Mesenchymal stem cell (in vitro differentiated cells and primary cell): ENCODE data around the gene SUSD4.

ENCODE experiments used
- DNase-seq: peaks from one replicate; pipeline ENCODE4 v3.0.0-alpha.2; 2013
- H2AFZ ChIP-seq: one replicate; pipeline ENCODE4 v1.6.1; 2013; ENCODE audit warnings: low read depth, mild to moderate bottlenecking, control low read depth, inconsistent platforms, low read length, moderate library complexity
- H2AK5ac ChIP-seq: 2 replicates; pipeline ENCODE4 v1.6.1; 2013; ENCODE audit warnings: low read length, moderate library complexity, mild to moderate bottlenecking, inconsistent platforms; ENCODE audit not compliant: severe bottlenecking
- H2BK120ac ChIP-seq: one replicate; pipeline ENCODE4 v1.6.1; 2013; ENCODE audit warnings: low read depth, mild to moderate bottlenecking, inconsistent platforms, low read length, moderate library complexity
- H2BK12ac ChIP-seq, 2 experiments: one replicate each; pipeline ENCODE4 v1.6.1; 2013; ENCODE audit warnings: inconsistent platforms in 2 of 2, low read length in 2 of 2, mild to moderate bottlenecking in 2 of 2, moderate library complexity in 2 of 2, control low read depth in 1 of 2
- H2BK15ac ChIP-seq: one replicate; pipeline ENCODE4 v1.6.1; 2013; ENCODE audit warnings: mild to moderate bottlenecking, low read depth, inconsistent platforms; ENCODE audit not compliant: poor library complexity, severe bottlenecking
- H2BK5ac ChIP-seq: 2 replicates; pipeline ENCODE4 v1.6.1; 2013; ENCODE audit warnings: low read depth, mild to moderate bottlenecking, low read length, control low read depth, inconsistent platforms; ENCODE audit not compliant: poor library complexity, severe bottlenecking
- H3K14ac ChIP-seq, 2 experiments: one replicate each; pipeline ENCODE4 v1.6.1; 2013; ENCODE audit warnings: inconsistent platforms in 2 of 2, low read length in 2 of 2, control low read depth in 1 of 2, mild to moderate bottlenecking in 1 of 2, moderate library complexity in 1 of 2
- H3K18ac ChIP-seq, 2 experiments: one replicate each; pipeline ENCODE4 v1.6.1; 2013; ENCODE audit warnings: inconsistent platforms in 2 of 2, low read length in 2 of 2, control low read depth in 1 of 2, low read depth in 1 of 2, mild to moderate bottlenecking in 1 of 2
- H3K23ac ChIP-seq, 2 experiments: one replicate each; pipeline ENCODE4 v1.6.1; 2013; ENCODE audit warnings: inconsistent platforms in 2 of 2, low read length in 2 of 2, mild to moderate bottlenecking in 2 of 2, moderate library complexity in 2 of 2, control low read depth in 1 of 2
- H3K27ac ChIP-seq: 2 replicates; pipeline ENCODE4 v1.5.1; 2013; ENCODE audit warnings: mild to moderate bottlenecking, moderate library complexity, low read length, control low read depth, inconsistent platforms; ENCODE audit not compliant: poor library complexity, severe bottlenecking
- H3K27me3 ChIP-seq, 2 experiments: 2 replicates each; pipeline versions ENCODE4 v1.6.1 to v1.7.0; 2013; ENCODE audit warnings: low read length in 2 of 2, mild to moderate bottlenecking in 2 of 2, moderate library complexity in 2 of 2, control low read depth in 1 of 2, inconsistent platforms in 1 of 2; ENCODE audit not compliant: control insufficient read depth in 1 of 2, insufficient read depth in 1 of 2
- H3K36me3 ChIP-seq, 2 experiments: 2 replicates each; pipeline versions ENCODE4 v1.6.1 to v1.7.0; 2013; ENCODE audit warnings: low read length in 2 of 2, control low read depth in 1 of 2, inconsistent platforms in 1 of 2, low read depth in 1 of 2, mild to moderate bottlenecking in 1 of 2; ENCODE audit not compliant: insufficient read depth in 2 of 2, control insufficient read depth in 1 of 2
- H3K4ac ChIP-seq, 2 experiments: one replicate each; pipeline ENCODE4 v1.6.1; 2013; ENCODE audit warnings: inconsistent platforms in 2 of 2, low read length in 2 of 2, mild to moderate bottlenecking in 2 of 2, moderate library complexity in 2 of 2, control low read depth in 1 of 2, low read depth in 1 of 2
- H3K4me1 ChIP-seq: 2 replicates; pipeline ENCODE4 v1.6.1; 2013; ENCODE audit warnings: low read depth, low read length, control low read depth; ENCODE audit not compliant: control insufficient read depth, insufficient read depth
- H3K4me2 ChIP-seq: 2 replicates; pipeline ENCODE4 v1.6.1; 2013; ENCODE audit warnings: low read length, mild to moderate bottlenecking, inconsistent platforms; ENCODE audit not compliant: poor library complexity, severe bottlenecking
- H3K4me3 ChIP-seq, 2 experiments: 2 replicates each; pipeline versions ENCODE4 v1.5.1 to v1.7.0; 2013; ENCODE audit warnings: low read length in 2 of 2, mild to moderate bottlenecking in 2 of 2, control low read depth in 1 of 2, low read depth in 1 of 2; ENCODE audit not compliant: insufficient read depth in 1 of 2
- H3K79me1 ChIP-seq: replicated peaks from 2 replicates; pipeline ENCODE4 v1.6.1; 2013; ENCODE audit warnings: mild to moderate bottlenecking, control low read depth, low read length, inconsistent platforms; ENCODE audit not compliant: poor library complexity, severe bottlenecking
- H3K9ac ChIP-seq: 2 replicates; pipeline ENCODE4 v1.7.0; 2013; ENCODE audit warnings: mild to moderate bottlenecking, low read length, moderate library complexity
- H3K9me3 ChIP-seq: 2 replicates; pipeline ENCODE4 v1.7.0; 2013; ENCODE audit warnings: mild to moderate bottlenecking, low read length; ENCODE audit not compliant: control insufficient read depth
- H4K8ac ChIP-seq: one replicate; pipeline ENCODE4 v1.6.1; 2013; ENCODE audit warnings: inconsistent platforms, mild to moderate bottlenecking, low read length, moderate library complexity
- H4K91ac ChIP-seq: one replicate; pipeline ENCODE4 v1.6.1; 2013; ENCODE audit warnings: mild to moderate bottlenecking, low read length, inconsistent platforms
- WGBS: methylation state at CpG from one replicate; pipeline ENCODE4 v1.1.7; 2013; ENCODE audit warnings: mixed read lengths; 5-methylcytosine and 5-hydroxymethylcytosine counted together

The SUSD4 gene

GRCh38 chr1:223330466-223330865 is 33.5 kb downstream of the SUSD4 start:
- H2BK15ac ChIP-seq = no peak overlapping the region
- H3K14ac ChIP-seq = no peak overlapping the region
- no peak overlapping the region for H2BK5ac ChIP-seq
- H2AFZ ChIP-seq = no peak overlapping the region
- H3K36me3 ChIP-seq = no peaks in the 10 kb centered on the region
- no peak for DNase-seq
- H2BK12ac ChIP-seq = no peak overlapping the region
- H3K27me3 ChIP-seq = peaks cover 41 to 68% of the 10 kb centered on the region in 2 experiments
- H3K9me3 ChIP-seq = peaks cover 2% of the 10 kb centered on the region
- H2BK120ac ChIP-seq = no peak overlapping the region
- no peaks in the 10 kb centered on the region for H3K79me1 ChIP-seq
- H3K9ac ChIP-seq = no peak overlapping the region
- H4K8ac ChIP-seq = no peak overlapping the region
- 69% methylated on average over 3 of the region's 3 CpGs for WGBS
- no peak overlapping the region for H3K4ac ChIP-seq
- no peak overlapping the region for H3K4me3 ChIP-seq
- H3K23ac ChIP-seq = no peak overlapping the region
- H4K91ac ChIP-seq = no peak overlapping the region
- no peak overlapping the region for H3K27ac ChIP-seq
- H3K4me1 ChIP-seq = peaks cover 4% of the 10 kb centered on the region
- no peak overlapping the region for H3K4me2 ChIP-seq
- H3K18ac ChIP-seq = no peak overlapping the region
- H2AK5ac ChIP-seq = no peak overlapping the region

GRCh38 chr1:223329664-223330415 is 34.1 kb downstream of the SUSD4 start:
- H2BK120ac ChIP-seq = no peak overlapping the region
- H2BK5ac ChIP-seq = no peak overlapping the region
- H3K79me1 ChIP-seq = no peaks in the 10 kb centered on the region
- no peak overlapping the region for H3K4me2 ChIP-seq
- H2BK15ac ChIP-seq = no peak overlapping the region
- no peaks in the 10 kb centered on the region for H3K36me3 ChIP-seq
- no peak overlapping the region for H4K8ac ChIP-seq
- no peak overlapping the region for H3K4me3 ChIP-seq
- H2BK12ac ChIP-seq = no peak overlapping the region
- H2AFZ ChIP-seq = no peak overlapping the region
- no peak overlapping the region for H3K9ac ChIP-seq
- DNase-seq = no peak
- peaks cover 41 to 69% of the 10 kb centered on the region in 2 experiments for H3K27me3 ChIP-seq
- H4K91ac ChIP-seq = no peak overlapping the region
- no peak overlapping the region for H3K14ac ChIP-seq
- no peak overlapping the region for H2AK5ac ChIP-seq
- peaks cover 4% of the 10 kb centered on the region for H3K4me1 ChIP-seq
- H3K4ac ChIP-seq = no peak overlapping the region
- H3K18ac ChIP-seq = no peak overlapping the region
- no peaks in the 10 kb centered on the region for H3K9me3 ChIP-seq
- no peak overlapping the region for H3K27ac ChIP-seq
- WGBS = 82% methylated on average over 5 of the region's 5 CpGs
- H3K23ac ChIP-seq = peak overlapping the region in 1 of 2 experiments; percentile 54

- no peak overlapping the region for H3K18ac ChIP-seq
- no peak for DNase-seq
- no peak overlapping the region for H2BK12ac ChIP-seq
- H3K27ac ChIP-seq = no peak overlapping the region
- no peak overlapping the region for H2BK15ac ChIP-seq
- H2AFZ ChIP-seq = no peak overlapping the region
- no peak overlapping the region for H3K14ac ChIP-seq
- H2BK120ac ChIP-seq = no peak overlapping the region
- no peaks in the 10 kb centered on the region for H3K9me3 ChIP-seq
- no peaks in the 10 kb centered on the region for H3K36me3 ChIP-seq
- peaks cover 41 to 73% of the 10 kb centered on the region in 2 experiments for H3K27me3 ChIP-seq
- H3K4me3 ChIP-seq = no peak overlapping the region
- H2AK5ac ChIP-seq = no peak overlapping the region
- H3K4me2 ChIP-seq = no peak overlapping the region
- H3K23ac ChIP-seq = no peak overlapping the region
- H3K9ac ChIP-seq = no peak overlapping the region
- no peak overlapping the region for H2BK5ac ChIP-seq
- H4K8ac ChIP-seq = no peak overlapping the region
- H3K4me1 ChIP-seq = peaks cover 4% of the 10 kb centered on the region
- H4K91ac ChIP-seq = no peak overlapping the region
- H3K4ac ChIP-seq = no peak overlapping the region
- no peaks in the 10 kb centered on the region for H3K79me1 ChIP-seq
These were observed 34.7 kb downstream of the SUSD4 start for GRCh38 chr1:223329252-223329651.

GRCh38 chr1:223328566-223328965 is 35.4 kb downstream of the SUSD4 start:
- no peak overlapping the region for H2BK12ac ChIP-seq
- H2BK15ac ChIP-seq = no peak overlapping the region
- no peak overlapping the region for H4K91ac ChIP-seq

More at GRCh38 chr1:223328566-223328965, 35.4 kb downstream of the SUSD4 start:
- Histone ChIP-seq H2AFZ (no peak overlapping the region), H3K4me3 (no peak overlapping the region), H3K27me3 (peaks cover 39 to 73% of the 10 kb centered on the region in 2 experiments), H3K4ac (no peak overlapping the region), H3K9me3 (no peaks in the 10 kb centered on the region), H3K79me1 (no peaks in the 10 kb centered on the region), H3K4me1 (peaks cover 4% of the 10 kb centered on the region), H2BK120ac (no peak overlapping the region), H3K14ac (no peak overlapping the region), H3K4me2 (no peak overlapping the region), H2AK5ac (no peak overlapping the region), H3K9ac (no peak overlapping the region), H3K27ac (no peak overlapping the region), H4K8ac (no peak overlapping the region), H3K23ac (no peak overlapping the region), H3K36me3 (no peaks in the 10 kb centered on the region), H3K18ac (no peak overlapping the region), H2BK5ac (no peak overlapping the region)
- DNase-seq = no peak
- 74% methylated on average over 4 of the region's 4 CpGs for WGBS
